Breast epithelium (tissue), 4 donors: ENCODE measurements around the gene TRMT11. TPM values are rescaled to one million over a fixed set of nuclear protein-coding genes. Genes with fewer than 3 reads are reported as not detected.

Experiments used
- DNase-seq, 2 donors: peaks; one replicate each; pipeline ENCODE4 v3.0.0-alpha.2; 2019; ENCODE audit warnings: low spot score in 2 of 2
- H3K27ac ChIP-seq, 2 donors: fragments of 200-600 bp; sonication (generic) in 1 of 2; one replicate each; pipeline ENCODE4 v1.5.1; 2016 to 2019; ENCODE audit warnings: mild to moderate bottlenecking in 1 of 2
- H3K27me3 ChIP-seq, 2 donors: fragments of 200-600 bp; sonication (generic) in 1 of 2; one replicate each; pipeline versions ENCODE4 v1.5.1 to v1.6.0; 2017 to 2019; ENCODE audit warnings: control low read depth in 1 of 2, mild to moderate bottlenecking in 1 of 2
- H3K36me3 ChIP-seq: fragments of 200-600 bp; one replicate; pipeline ENCODE4 v1.5.1; 2019
- H3K4me1 ChIP-seq, 2 donors: fragments of 200-600 bp; sonication (generic); one replicate each; pipeline ENCODE4 v1.5.1; 2016 to 2019; ENCODE audit warnings: control low read depth in 1 of 2
- H3K4me3 ChIP-seq, 3 donors: fragments of 200-600 bp; sonication (generic); 1 replicate in 2 of 3; 2 replicates in 1 of 3; pipeline ENCODE4 v1.5.1; 2016 to 2019; ENCODE audit warnings: mild to moderate bottlenecking in 3 of 3, moderate library complexity in 2 of 3
- H3K9me3 ChIP-seq, 2 donors: fragments of 200-600 bp; sonication (generic) in 1 of 2; one replicate each; pipeline ENCODE4 v1.5.1; 2016 to 2019; ENCODE audit warnings: control low read depth in 1 of 2
- POLR2A ChIP-seq: fragments of 450-650 bp; IDR thresholded peaks from one replicate; pipeline ENCODE4 v1.6.1; 2016; ENCODE audit warnings: antibody characterized with exemption, mild to moderate bottlenecking, moderate library complexity
- POLR2AphosphoS5 ChIP-seq, 3 donors: sonication (generic); formaldehyde crosslinking; IDR thresholded peaks; one replicate each; pipeline ENCODE4 v1.6.1; 2017; ENCODE audit warnings: antibody characterized with exemption in 3 of 3
- intact Hi-C: fragments of 100-400 bp; cut with DNase I; formaldehyde crosslinking; loops from one replicate; pipeline ENCODE4 v1.15.1; 2023; ENCODE audit warnings: low total_unique reads
- total RNA-seq, 3 donors: library from RNA; depleted of rRNA; stranded (reverse); fragments of >200 nt; gene quantifications; one replicate each; pipeline ENCODE4 v1.1.0, GENCODE V29; 2016
- TF ChIP-seq, protein P1 (sequence below), 3 donors: fragments of 450-650 bp; IDR thresholded peaks; one replicate each; pipeline ENCODE4 v1.5.1; 2016 to 2017; ENCODE audit warnings: antibody characterized with exemption in 3 of 3, mild to moderate bottlenecking in 3 of 3, moderate library complexity in 3 of 3

The TRMT11 gene
- total RNA-seq, 3 donors from 2014 or later: 17.3 to 48.3 (median 39.7) TPM

DNA sequence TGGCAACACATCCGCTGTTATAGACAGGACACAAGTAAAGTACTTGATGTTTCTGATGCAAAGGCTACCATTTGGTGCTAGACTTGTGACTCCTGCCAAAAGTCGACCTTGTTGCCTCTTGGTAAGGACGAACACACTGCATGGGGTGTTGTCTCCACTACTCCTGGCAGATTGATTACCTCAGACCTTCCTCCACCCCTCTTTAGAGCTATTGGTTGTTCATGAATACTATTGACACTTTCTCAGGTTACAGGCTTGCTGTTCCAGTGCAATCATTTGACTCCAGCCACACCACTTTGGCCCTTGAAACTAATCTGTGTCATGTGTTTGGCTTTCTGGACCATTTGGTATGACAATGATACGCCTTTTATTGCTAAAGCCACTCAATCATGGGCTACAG, 62.3 kb downstream of the TRMT11 start:
- H3K4me3 ChIP-seq: no peak overlapping the region
- no peak overlapping the region for H3K27ac ChIP-seq
- TF ChIP-seq, protein P1, sequence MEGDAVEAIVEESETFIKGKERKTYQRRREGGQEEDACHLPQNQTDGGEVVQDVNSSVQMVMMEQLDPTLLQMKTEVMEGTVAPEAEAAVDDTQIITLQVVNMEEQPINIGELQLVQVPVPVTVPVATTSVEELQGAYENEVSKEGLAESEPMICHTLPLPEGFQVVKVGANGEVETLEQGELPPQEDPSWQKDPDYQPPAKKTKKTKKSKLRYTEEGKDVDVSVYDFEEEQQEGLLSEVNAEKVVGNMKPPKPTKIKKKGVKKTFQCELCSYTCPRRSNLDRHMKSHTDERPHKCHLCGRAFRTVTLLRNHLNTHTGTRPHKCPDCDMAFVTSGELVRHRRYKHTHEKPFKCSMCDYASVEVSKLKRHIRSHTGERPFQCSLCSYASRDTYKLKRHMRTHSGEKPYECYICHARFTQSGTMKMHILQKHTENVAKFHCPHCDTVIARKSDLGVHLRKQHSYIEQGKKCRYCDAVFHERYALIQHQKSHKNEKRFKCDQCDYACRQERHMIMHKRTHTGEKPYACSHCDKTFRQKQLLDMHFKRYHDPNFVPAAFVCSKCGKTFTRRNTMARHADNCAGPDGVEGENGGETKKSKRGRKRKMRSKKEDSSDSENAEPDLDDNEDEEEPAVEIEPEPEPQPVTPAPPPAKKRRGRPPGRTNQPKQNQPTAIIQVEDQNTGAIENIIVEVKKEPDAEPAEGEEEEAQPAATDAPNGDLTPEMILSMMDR (IDR thresholded peaks at IDR 0.05): no peak
- TF ChIP-seq POLR2A (no peak), POLR2AphosphoS5 (IDR thresholded peaks at IDR 0.05) (no peak)
- H3K4me1 ChIP-seq: no peaks in the 10 kb centered on the region
- H3K36me3 ChIP-seq: no peaks in the 10 kb centered on the region
- no peaks in the 10 kb centered on the region for H3K9me3 ChIP-seq
- H3K27me3 ChIP-seq: no peaks in the 10 kb centered on the region
- DNase-seq: no peak
- intact Hi-C loops: no loop called here

DNA sequence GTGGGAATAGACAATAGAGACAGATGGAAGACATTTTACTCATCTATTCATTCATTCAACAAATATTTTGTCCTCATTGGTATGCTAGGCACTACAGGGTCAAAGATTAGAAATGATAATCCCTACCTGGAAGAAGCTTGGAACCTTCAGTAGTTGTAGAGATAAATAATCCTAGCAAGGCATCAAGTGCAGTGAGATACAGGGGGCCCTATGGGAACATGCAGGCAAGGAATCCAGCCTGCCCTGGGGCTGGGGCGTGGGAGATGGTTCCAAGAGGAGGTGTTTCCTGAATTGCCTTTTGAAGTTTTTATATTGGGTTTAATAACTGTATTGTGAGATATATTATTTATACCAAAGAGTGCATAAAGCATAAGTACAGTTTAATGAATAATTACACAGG, 64.5 kb downstream of the TRMT11 start:
- Histone ChIP-seq H3K36me3 (no peaks in the 10 kb centered on the region), H3K27me3 (no peaks in the 10 kb centered on the region), H3K4me3 (no peak overlapping the region), H3K9me3 (no peaks in the 10 kb centered on the region), H3K4me1 (no peaks in the 10 kb centered on the region), H3K27ac (no peak overlapping the region)
- DNase-seq: no peak
- TF ChIP-seq POLR2AphosphoS5 (IDR thresholded peaks at IDR 0.05): no peak
- TF ChIP-seq POLR2A: no peak
- TF ChIP-seq, protein P1 (IDR thresholded peaks at IDR 0.05): no peak
- intact Hi-C loops: no loop called here

DNA sequence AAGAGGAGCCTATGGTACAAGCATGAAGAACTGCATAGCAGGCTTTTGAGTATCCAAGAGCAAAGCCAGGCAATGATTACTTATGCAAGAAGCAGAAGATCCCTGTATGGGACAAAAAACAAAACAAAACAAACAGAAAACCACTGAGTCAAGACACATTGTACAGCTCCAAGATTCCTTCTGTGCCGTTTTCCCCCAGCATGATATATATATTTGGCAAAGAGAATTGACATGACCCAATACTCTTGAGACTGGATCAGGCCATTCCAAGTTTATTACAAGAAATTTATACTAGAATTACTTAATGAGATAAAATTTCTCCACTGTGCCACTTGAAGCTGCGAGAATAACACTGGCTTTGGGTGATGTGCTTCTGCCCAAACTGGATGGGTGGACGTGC, 65.5 kb downstream of the TRMT11 start:
- intact Hi-C loops: no loop called here
- Histone ChIP-seq H3K27me3 (no peaks in the 10 kb centered on the region), H3K4me3 (no peak overlapping the region), H3K4me1 (no peaks in the 10 kb centered on the region), H3K36me3 (no peaks in the 10 kb centered on the region), H3K27ac (no peak overlapping the region), H3K9me3 (no peaks in the 10 kb centered on the region)
- no peak for TF ChIP-seq POLR2AphosphoS5 (IDR thresholded peaks at IDR 0.05)
- TF ChIP-seq, protein P1 (IDR thresholded peaks at IDR 0.05): no peak
- no peak for TF ChIP-seq POLR2A
- no peak for DNase-seq

DNA sequence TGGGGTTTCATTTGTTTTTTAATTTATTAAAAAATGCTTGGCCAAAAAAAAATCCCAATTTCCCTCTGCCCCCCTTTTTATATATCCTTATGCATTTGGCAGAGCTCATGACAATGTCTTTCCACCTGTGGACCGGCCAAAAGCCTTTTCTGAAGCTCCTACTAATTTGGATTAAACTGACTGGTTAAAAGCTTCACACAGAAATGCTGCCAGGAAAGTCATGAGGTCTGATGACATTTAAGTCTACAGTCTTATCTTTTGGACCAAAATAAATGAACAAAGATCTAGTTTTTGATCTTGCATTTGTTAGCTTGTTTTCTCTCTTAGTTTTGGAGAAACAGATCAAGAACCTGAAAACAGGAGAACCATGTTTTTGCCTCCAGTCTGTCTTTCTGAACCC, 66.1 kb downstream of the TRMT11 start:
- no peak overlapping the region for H3K4me3 ChIP-seq
- DNase-seq: no peak
- H3K4me1 ChIP-seq: no peaks in the 10 kb centered on the region
- H3K9me3 ChIP-seq: no peaks in the 10 kb centered on the region
- TF ChIP-seq POLR2AphosphoS5 (IDR thresholded peaks at IDR 0.05) (no peak), POLR2A (no peak)
- TF ChIP-seq, protein P1 (IDR thresholded peaks at IDR 0.05): no peak
- no peaks in the 10 kb centered on the region for H3K36me3 ChIP-seq
- no peaks in the 10 kb centered on the region for H3K27me3 ChIP-seq
- no peak overlapping the region for H3K27ac ChIP-seq
- intact Hi-C loops: no loop called here

DNA sequence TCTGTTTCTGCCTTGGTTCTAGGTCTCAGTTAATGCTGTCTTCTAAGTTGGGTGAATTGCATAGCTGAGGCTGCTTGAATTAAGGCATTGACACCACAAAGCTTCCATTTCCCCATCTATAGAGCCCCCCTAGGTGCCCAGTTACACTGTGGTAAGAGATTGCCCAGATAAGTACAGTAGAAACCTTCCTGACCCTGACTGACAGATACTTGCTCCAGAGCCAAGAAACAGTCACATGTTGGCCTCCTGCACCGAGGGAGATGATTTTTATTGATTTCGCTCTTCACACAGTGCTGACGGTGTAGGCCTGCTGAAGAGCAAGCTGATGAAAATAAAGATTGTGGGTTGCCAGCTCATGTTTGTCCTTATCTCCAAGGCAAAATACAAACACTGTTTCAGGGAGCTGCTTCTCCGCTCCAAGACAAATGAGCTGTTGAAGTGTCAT, 67.9 kb downstream of the TRMT11 start:
- DNase-seq: no peak
- H3K27me3 ChIP-seq: no peaks in the 10 kb centered on the region
- TF ChIP-seq, protein P1 (IDR thresholded peaks at IDR 0.05): no peak
- TF ChIP-seq POLR2A (no peak), POLR2AphosphoS5 (IDR thresholded peaks at IDR 0.05) (no peak)

More for the DNA sequence above, 67.9 kb downstream of the TRMT11 start:
- H3K27ac ChIP-seq: no peak overlapping the region
- H3K4me1 ChIP-seq: no peaks in the 10 kb centered on the region
- no peaks in the 10 kb centered on the region for H3K9me3 ChIP-seq
- H3K4me3 ChIP-seq: no peak overlapping the region
- intact Hi-C loops: no loop called here
- no peaks in the 10 kb centered on the region for H3K36me3 ChIP-seq
